ENCODE measurements around the gene GPR153. TPM values are rescaled to one million over a fixed set of nuclear protein-coding genes. Genes with fewer than 3 reads are reported as not detected.

The GPR153 gene
- total RNA-seq, 4 donors from 2014 or later: 5.6 to 16.1 (median 14.2) TPM

- H3K4me1 ChIP-seq: no peaks in the 10 kb centered on the region
- H3K4me3 ChIP-seq: no peak overlapping the region
- TF ChIP-seq CTCF (IDR thresholded peaks at IDR 0.05) (no peak), POLR2AphosphoS5 (IDR thresholded peaks at IDR 0.05) (no peak), EP300 (IDR thresholded peaks at IDR 0.05) (no peak), POLR2A (IDR thresholded peaks at IDR 0.05) (no peak)
- no peaks in the 10 kb centered on the region for H3K9me3 ChIP-seq
- 88% methylated on average over 15 of the region's 15 CpGs for WGBS
- no peaks in the 10 kb centered on the region for H3K27me3 ChIP-seq
- no peak for DNase-seq (ENCODE audit: low spot score in 2 of 2)
- H3K27ac ChIP-seq: no peak overlapping the region
- no peaks in the 10 kb centered on the region for H3K36me3 ChIP-seq
These were observed 42.6 kb upstream of the GPR153 start for GRCh38 chr1:6303397-6304012.

- no peaks in the 10 kb centered on the region for H3K4me1 ChIP-seq
- H3K36me3 ChIP-seq: no peaks in the 10 kb centered on the region
- DNase-seq (ENCODE audit: low spot score in 2 of 2): no peak
- no peak overlapping the region for H3K27ac ChIP-seq
- no peak for TF ChIP-seq POLR2A (IDR thresholded peaks at IDR 0.05)
- no peak for TF ChIP-seq EP300 (IDR thresholded peaks at IDR 0.05)
- no peak for TF ChIP-seq POLR2AphosphoS5 (IDR thresholded peaks at IDR 0.05)
- TF ChIP-seq CTCF (IDR thresholded peaks at IDR 0.05): no peak
- no peak overlapping the region for H3K4me3 ChIP-seq
- no peaks in the 10 kb centered on the region for H3K9me3 ChIP-seq
- H3K27me3 ChIP-seq: no peaks in the 10 kb centered on the region
- WGBS: 46% methylated on average over 7 of the region's 7 CpGs
These were observed 41.7 kb upstream of the GPR153 start for GRCh38 chr1:6302568-6302967.

- TF ChIP-seq POLR2A (IDR thresholded peaks at IDR 0.05) (no peak), CTCF (IDR thresholded peaks at IDR 0.05) (no peak), EP300 (IDR thresholded peaks at IDR 0.05) (no peak), POLR2AphosphoS5 (IDR thresholded peaks at IDR 0.05) (no peak)
- 85% methylated on average over 8 of the region's 8 CpGs for WGBS
- Histone ChIP-seq H3K27ac (no peak overlapping the region), H3K4me1 (no peaks in the 10 kb centered on the region), H3K9me3 (no peaks in the 10 kb centered on the region), H3K27me3 (no peaks in the 10 kb centered on the region), H3K36me3 (no peaks in the 10 kb centered on the region), H3K4me3 (no peak overlapping the region)
- no peak for DNase-seq (ENCODE audit: low spot score in 2 of 2)
These were observed 40.6 kb upstream of the GPR153 start for GRCh38 chr1:6301526-6301925.

GRCh38 chr1:6300342-6301048, 39.6 kb upstream of the GPR153 start:
- no peak for TF ChIP-seq POLR2AphosphoS5 (IDR thresholded peaks at IDR 0.05)
- no peak for TF ChIP-seq CTCF (IDR thresholded peaks at IDR 0.05)
- no peak for TF ChIP-seq POLR2A (IDR thresholded peaks at IDR 0.05)
- TF ChIP-seq EP300 (IDR thresholded peaks at IDR 0.05): no peak
- DNase-seq (ENCODE audit: low spot score in 2 of 2): no peak
- Histone ChIP-seq H3K27ac (no peak overlapping the region), H3K9me3 (no peaks in the 10 kb centered on the region), H3K4me3 (no peak overlapping the region), H3K27me3 (no peaks in the 10 kb centered on the region), H3K36me3 (no peaks in the 10 kb centered on the region), H3K4me1 (no peaks in the 10 kb centered on the region)
- WGBS: 82% methylated on average over 28 of the region's 32 CpGs

GRCh38 chr1:6299557-6300165, 38.8 kb upstream of the GPR153 start:
- 94% methylated on average over 15 of the region's 15 CpGs for WGBS

More at GRCh38 chr1:6299557-6300165, 38.8 kb upstream of the GPR153 start:
- no peak overlapping the region for H3K27ac ChIP-seq
- no peaks in the 10 kb centered on the region for H3K36me3 ChIP-seq
- no peaks in the 10 kb centered on the region for H3K27me3 ChIP-seq
- H3K9me3 ChIP-seq: no peaks in the 10 kb centered on the region
- no peaks in the 10 kb centered on the region for H3K4me1 ChIP-seq
- no peak for DNase-seq (ENCODE audit: low spot score in 2 of 2)
- H3K4me3 ChIP-seq: no peak overlapping the region
- no peak for TF ChIP-seq POLR2A (IDR thresholded peaks at IDR 0.05)
- TF ChIP-seq POLR2AphosphoS5 (IDR thresholded peaks at IDR 0.05): no peak
- no peak for TF ChIP-seq CTCF (IDR thresholded peaks at IDR 0.05)
- no peak for TF ChIP-seq EP300 (IDR thresholded peaks at IDR 0.05)

All from suprapubic skin (tissue), 4 donors.